Right cardiac atrium (tissue), 5 donors: ENCODE data around the gene LCTL. TPM values are rescaled to one million over a fixed set of nuclear protein-coding genes. Genes with fewer than 3 reads are reported as not detected.
A peak's percentile ranks its signal among the peaks of the same experiment; 100 is the strongest.
"Not testable (repeated sequence)": the region's sequence is repeated elsewhere in the genome, so short reads cannot be mapped to it uniquely, and the experiment has no call there.

Experiments
- ATAC-seq, 2 donors: fragments of 200-7000 bp; cut with Tn5 transposase; one replicate each; pipeline versions ENCODE4 v1.8.0 to v1.9.1; 2020; ENCODE audit warnings: moderate library complexity in 2 of 2, mild to moderate bottlenecking in 1 of 2
- DNase-seq, 3 donors: peaks; one replicate each; pipeline ENCODE4 v3.0.0-alpha.2; 2020
- H3K27ac ChIP-seq: one replicate; pipeline ENCODE4 v1.5.1; 2013; ENCODE audit warnings: mild to moderate bottlenecking, low read length, control low read depth, moderate library complexity
- H3K27me3 ChIP-seq: one replicate; pipeline ENCODE4 v1.6.1; 2013; ENCODE audit not compliant: control insufficient read depth, insufficient read depth
- H3K4me1 ChIP-seq: one replicate; pipeline ENCODE4 v1.6.1; 2013; ENCODE audit warnings: low read length; ENCODE audit not compliant: control insufficient read depth, insufficient read depth
- H3K4me3 ChIP-seq: one replicate; pipeline ENCODE4 v1.5.1; 2013; ENCODE audit warnings: low read length, control low read depth
- H3K9me3 ChIP-seq: one replicate; pipeline ENCODE4 v1.6.1; 2013; ENCODE audit warnings: low read length; ENCODE audit not compliant: control insufficient read depth
- WGBS: extraction: QIAGEN DNeasy Blood & Tissue Kit; methylation state at CpG from one replicate; pipeline ENCODE4 v1.1.7; 2013; 5-methylcytosine and 5-hydroxymethylcytosine counted together
- intact Hi-C, 4 donors: fragments of 100-400 bp; cut with DNase I; formaldehyde crosslinking; loops; one replicate each; pipeline versions ENCODE4 v1.11.0 to v1.14.0; 2022 to 2023
- polyA plus RNA-seq: library from polyadenylated mRNA; stranded (reverse); fragments of 200-250 nt; gene quantifications from one replicate; pipeline ENCODE4 v1.2.3, GENCODE V29; 2013
- total RNA-seq, 4 donors: library from RNA; stranded (reverse); fragmentation: NEBNext Ultra II Directional; extraction: Animal tissue kit (Norgen Biotek cat#: 25700); gene quantifications; one replicate each; pipeline ENCODE4 v1.2.1, GENCODE V29; 2021
- donor health status: healthy with polysubstance abuse.
- donor health status: DM: no; HTN: yes; CAD: no.
- donor health status: DM: no; HTN: no; CAD: no.
- donor health status: DM: no; HTN: yes; CAD: no; lungs with severe emphysema.
- donor health status: DM: yes; HTN: yes; CAD: no.

LCTL gene
- total and polyA plus RNA-seq, 5 donors = not detected

- 83% methylated on average over 2 of the region's 2 CpGs for WGBS
- intact Hi-C loops = no loop called here
- Histone ChIP-seq H3K27me3 (no peaks in the 10 kb centered on the region), H3K27ac (no peak overlapping the region), H3K9me3 (no peaks in the 10 kb centered on the region), H3K4me1 (peaks cover 3% of the 10 kb centered on the region), H3K4me3 (no peak overlapping the region)
- DNase-seq (no peak), ATAC-seq (no peak)
Observed at GRCh38 chr15:66590435-66590834, 24.6 kb upstream of the LCTL start.

GRCh38 chr15:66589429-66589828 is 23.6 kb upstream of the LCTL start:
- ATAC-seq = not testable (repeated sequence)

GRCh38 chr15:66588971-66589370 is 23.2 kb upstream of the LCTL start:
- H3K4me3 ChIP-seq = no peak overlapping the region
- 83% methylated on average over 8 of the region's 8 CpGs for WGBS
- DNase-seq = peak in 1 of 3 donors; percentile 52

More at GRCh38 chr15:66589429-66589828, 23.6 kb upstream of the LCTL start:
- H3K27me3 ChIP-seq, H3K4me1 ChIP-seq, H3K9me3 ChIP-seq, H3K4me3 ChIP-seq, H3K27ac ChIP-seq, intact Hi-C loops: not testable (repeated sequence)
- peak in 1 of 3 donors; percentile 23 for DNase-seq
- WGBS = 91% methylated on average over 6 of the region's 6 CpGs

GRCh38 chr15:66588537-66588936 is 22.7 kb upstream of the LCTL start:
- WGBS = 75% methylated on average over 5 of the region's 5 CpGs
- no peak overlapping the region for H3K4me3 ChIP-seq
- intact Hi-C loops = no loop called here
- no peaks in the 10 kb centered on the region for H3K9me3 ChIP-seq
- H3K4me1 ChIP-seq = peaks cover 3% of the 10 kb centered on the region
- no peak overlapping the region for H3K27ac ChIP-seq
- DNase-seq (peak in 1 of 3 donors; percentile 10), ATAC-seq (no peak)
- no peaks in the 10 kb centered on the region for H3K27me3 ChIP-seq

More at GRCh38 chr15:66588971-66589370, 23.2 kb upstream of the LCTL start:
- intact Hi-C loops = no loop called here
- no peak for ATAC-seq
- Histone ChIP-seq H3K4me1 (peaks cover 3% of the 10 kb centered on the region), H3K9me3 (no peaks in the 10 kb centered on the region), H3K27me3 (no peaks in the 10 kb centered on the region), H3K27ac (no peak overlapping the region)

- peaks cover 3% of the 10 kb centered on the region for H3K4me1 ChIP-seq
- 31% methylated on average over 5 of the region's 5 CpGs for WGBS
- ATAC-seq (peak in 1 of 2 donors; percentile 34), DNase-seq (peak in 1 of 3 donors; percentile 19)
- H3K27ac ChIP-seq = no peak overlapping the region
- no peaks in the 10 kb centered on the region for H3K9me3 ChIP-seq
- H3K27me3 ChIP-seq = no peaks in the 10 kb centered on the region
- no peak overlapping the region for H3K4me3 ChIP-seq
- intact Hi-C loops = no loop called here
Observed at GRCh38 chr15:66587749-66588148, 22.0 kb upstream of the LCTL start.

GRCh38 chr15:66587020-66587419 is 21.2 kb upstream of the LCTL start:
- peak in 1 of 3 donors; percentile 6 for DNase-seq
- Histone ChIP-seq H3K27me3 (no peaks in the 10 kb centered on the region), H3K9me3 (no peaks in the 10 kb centered on the region), H3K4me1 (peaks cover 3% of the 10 kb centered on the region), H3K4me3 (no peak overlapping the region), H3K27ac (no peak overlapping the region)
- intact Hi-C loops = no loop called here
- no peak for ATAC-seq

- Histone ChIP-seq H3K9me3 (no peaks in the 10 kb centered on the region), H3K27ac (no peak overlapping the region), H3K27me3 (no peaks in the 10 kb centered on the region), H3K4me1 (peaks cover 3% of the 10 kb centered on the region), H3K4me3 (no peak overlapping the region)
- ATAC-seq = no peak
- peak in 1 of 3 donors; percentile 27 for DNase-seq
- intact Hi-C loops = no loop called here
- 77% methylated on average over 17 of the region's 17 CpGs for WGBS
Observed at GRCh38 chr15:66586155-66586976, 20.6 kb upstream of the LCTL start.

GRCh38 chr15:66581972-66582537 is 16.3 kb upstream of the LCTL start:
- Histone ChIP-seq H3K4me1 (peaks cover 2% of the 10 kb centered on the region), H3K9me3 (no peaks in the 10 kb centered on the region), H3K27ac (peak overlapping the region; percentile 13), H3K4me3 (no peak overlapping the region), H3K27me3 (no peaks in the 10 kb centered on the region)
- intact Hi-C loops = no loop called here
- ATAC-seq (peak; percentile 23 to 78), DNase-seq (peak; percentile 37 to 76 (median 72))
- WGBS = 44% methylated on average over 9 of the region's 9 CpGs

GRCh38 chr15:66580643-66581042 is 14.8 kb upstream of the LCTL start:
- intact Hi-C loops = no loop called here
- 42% methylated on average over 3 of the region's 3 CpGs for WGBS
- ATAC-seq = peak; percentile 71 to 80
- peaks cover 2% of the 10 kb centered on the region for H3K4me1 ChIP-seq
- peak; percentile 74 to 88 (median 85) for DNase-seq
- no peaks in the 10 kb centered on the region for H3K9me3 ChIP-seq
- H3K27me3 ChIP-seq = no peaks in the 10 kb centered on the region
- H3K4me3 ChIP-seq = no peak overlapping the region
- peak overlapping the region; percentile 63 for H3K27ac ChIP-seq

GRCh38 chr15:66578286-66578875 is 12.6 kb upstream of the LCTL start:
- H3K9me3 ChIP-seq = no peaks in the 10 kb centered on the region
- H3K4me3 ChIP-seq = no peak overlapping the region
- 48% methylated on average over 10 of the region's 10 CpGs for WGBS
- H3K27ac ChIP-seq = no peak overlapping the region
- peaks cover 7% of the 10 kb centered on the region for H3K4me1 ChIP-seq
- intact Hi-C loops = no loop called here
- ATAC-seq = no peak
- DNase-seq = peak in 1 of 3 donors; percentile 44
- no peaks in the 10 kb centered on the region for H3K27me3 ChIP-seq

GRCh38 chr15:66574596-66574950 is 8.8 kb upstream of the LCTL start:
- intact Hi-C loops = no loop called here
- ATAC-seq (peak in 1 of 2 donors; percentile 8), DNase-seq (no peak)
- Histone ChIP-seq H3K27me3 (no peaks in the 10 kb centered on the region), H3K4me3 (no peak overlapping the region), H3K4me1 (peaks cover 5% of the 10 kb centered on the region), H3K9me3 (no peaks in the 10 kb centered on the region), H3K27ac (no peak overlapping the region)
- WGBS = 68% methylated on average over 2 of the region's 2 CpGs
